Caco-2 (cell line): Measurements from ENCODE around the gene NCEH1. TPM values are rescaled to one million over a fixed set of nuclear protein-coding genes. Genes with fewer than 3 reads are reported as not detected.

Source experiments
- BruUV-seq: library from RNA; stranded (reverse); fragments of 400-500 nt; replicated peaks from 2 replicates; lab custom pipeline; 2021; lab: Mats Ljungman, UMichigan
- CTCF ChIA-PET: fragments of 300-600 bp; sonication (Branson Sonifier 250); formaldehyde crosslinking; loops from one replicate; lab custom pipeline; 2022; ENCODE audit warnings: antibody characterized with exemption; lab: Charles Lee
- POLR2A ChIA-PET: fragments of 300-600 bp; sonication (Branson Sonifier 250); formaldehyde crosslinking; loops from one replicate; lab custom pipeline; 2022; ENCODE audit warnings: antibody characterized with exemption; lab: Charles Lee
- DNase-seq, 2 experiments: peaks; one replicate each; pipeline versions ENCODE4 v3.0.0 to v3.0.0-alpha.2; 2020 to 2022
- H3K27me3 ChIP-seq: replicated peaks from 2 replicates; pipeline ENCODE4 v1.6.0; 2011; ENCODE audit warnings: low read length; ENCODE audit not compliant: control insufficient read depth, insufficient read depth
- H3K36me3 ChIP-seq: 2 replicates; pipeline ENCODE4 v1.5.1; 2011; ENCODE audit warnings: low read length; ENCODE audit not compliant: control insufficient read depth, insufficient read depth
- H3K4me1 ChIP-seq: fragments of 250-450 bp; sonication (Bioruptor Pico); 2 replicates; pipeline ENCODE4 v1.5.1; 2020; ENCODE audit warnings: mild to moderate bottlenecking
- H3K4me3 ChIP-seq: 2 replicates; pipeline ENCODE4 v1.5.1; 2011; ENCODE audit warnings: low read depth, mild to moderate bottlenecking, control low read depth, low read length
- H3K9me3 ChIP-seq: fragments of 250-450 bp; sonication (Bioruptor Pico); 2 replicates; pipeline ENCODE4 v1.5.1; 2020; ENCODE audit warnings: mild to moderate bottlenecking, moderate library complexity
- H3K27ac Mint-ChIP-seq: one replicate; pipeline ENCODE4 v1.8.0; 2022; ENCODE audit warnings: mixed read lengths; ENCODE audit not compliant: unreplicated experiment
- H3K27me3 Mint-ChIP-seq: one replicate; pipeline ENCODE4 v1.8.0; 2022; ENCODE audit warnings: mixed read lengths; ENCODE audit not compliant: insufficient read depth, unreplicated experiment
- H3K36me3 Mint-ChIP-seq: one replicate; pipeline ENCODE4 v1.8.0; 2022; ENCODE audit warnings: mild to moderate bottlenecking, mixed read lengths; ENCODE audit not compliant: insufficient read depth, unreplicated experiment
- H3K4me1 Mint-ChIP-seq: one replicate; pipeline ENCODE4 v1.8.0; 2022; ENCODE audit warnings: low read depth, mixed read lengths; ENCODE audit not compliant: unreplicated experiment
- H3K4me3 Mint-ChIP-seq: one replicate; pipeline ENCODE4 v1.8.0; 2022; ENCODE audit warnings: mild to moderate bottlenecking, moderate library complexity, mixed read lengths; ENCODE audit not compliant: unreplicated experiment
- H3K9me3 Mint-ChIP-seq: one replicate; pipeline ENCODE4 v1.8.0; 2022; ENCODE audit warnings: mixed read lengths; ENCODE audit not compliant: unreplicated experiment
- intact Hi-C: fragments of 100-400 bp; cut with micrococcal nuclease; formaldehyde crosslinking; loops from one replicate; pipeline ENCODE4 v1.10.0; 2022; ENCODE audit not compliant: unreplicated experiment
- total RNA-seq: library from RNA; stranded (reverse); gene quantifications from 2 replicates; pipeline ENCODE4 v1.2.3, GENCODE V29; 2022
- TF ChIP-seq, protein P1 (sequence below), 2 experiments: fragments of 200-600 bp in 1 of 2; IDR thresholded peaks; 1 replicate in 1 of 2; 2 replicates in 1 of 2; pipeline versions ENCODE4 v1.5.1 to v1.8.0; 2011 to 2022; ENCODE audit warnings: antibody characterized with exemption in 1 of 2, control low read depth in 1 of 2, inconsistent platforms in 1 of 2, low read depth in 1 of 2, low read length in 1 of 2, mild to moderate bottlenecking in 1 of 2, moderate library complexity in 1 of 2; ENCODE audit not compliant: insufficient read depth in 1 of 2, severe bottlenecking in 1 of 2, unreplicated experiment in 1 of 2

Gene NCEH1
- total RNA-seq, 1 experiment from 2014 or later = 10.1 TPM

DNA sequence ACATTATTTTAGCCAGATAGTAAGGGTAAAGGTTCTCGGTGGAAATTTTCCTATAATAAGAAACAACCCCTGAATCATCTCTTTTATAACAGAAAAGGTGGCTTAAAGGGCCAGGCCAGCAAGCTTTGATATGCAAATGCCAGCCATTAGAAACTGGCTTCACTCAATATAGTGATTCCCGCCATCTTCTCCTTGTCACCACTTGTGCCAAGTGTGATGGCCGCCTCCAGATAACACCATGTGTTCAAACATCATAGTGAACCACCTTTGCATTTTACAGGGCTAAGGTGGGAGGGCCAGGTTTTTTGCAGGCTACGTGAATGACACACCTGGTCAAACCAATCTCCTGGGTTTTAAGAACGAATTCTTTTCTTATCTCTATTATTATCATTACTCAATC, 31.3 kb downstream of the NCEH1 start:
- Mint-ChIP-seq H3K4me3 (no peak overlapping the region), H3K9me3 (peaks cover 5% of the 10 kb centered on the region), H3K4me1 (no peaks in the 10 kb centered on the region), H3K27ac (no peak overlapping the region), H3K36me3 (no peaks in the 10 kb centered on the region), H3K27me3 (no peaks in the 10 kb centered on the region)
- H3K4me1 ChIP-seq = peaks cover 8% of the 10 kb centered on the region; the same call in 1 of the 2 replicates
- intact Hi-C loops = no loop called here
- no peak overlapping the region for H3K4me3 ChIP-seq
- TF ChIP-seq, protein P1, sequence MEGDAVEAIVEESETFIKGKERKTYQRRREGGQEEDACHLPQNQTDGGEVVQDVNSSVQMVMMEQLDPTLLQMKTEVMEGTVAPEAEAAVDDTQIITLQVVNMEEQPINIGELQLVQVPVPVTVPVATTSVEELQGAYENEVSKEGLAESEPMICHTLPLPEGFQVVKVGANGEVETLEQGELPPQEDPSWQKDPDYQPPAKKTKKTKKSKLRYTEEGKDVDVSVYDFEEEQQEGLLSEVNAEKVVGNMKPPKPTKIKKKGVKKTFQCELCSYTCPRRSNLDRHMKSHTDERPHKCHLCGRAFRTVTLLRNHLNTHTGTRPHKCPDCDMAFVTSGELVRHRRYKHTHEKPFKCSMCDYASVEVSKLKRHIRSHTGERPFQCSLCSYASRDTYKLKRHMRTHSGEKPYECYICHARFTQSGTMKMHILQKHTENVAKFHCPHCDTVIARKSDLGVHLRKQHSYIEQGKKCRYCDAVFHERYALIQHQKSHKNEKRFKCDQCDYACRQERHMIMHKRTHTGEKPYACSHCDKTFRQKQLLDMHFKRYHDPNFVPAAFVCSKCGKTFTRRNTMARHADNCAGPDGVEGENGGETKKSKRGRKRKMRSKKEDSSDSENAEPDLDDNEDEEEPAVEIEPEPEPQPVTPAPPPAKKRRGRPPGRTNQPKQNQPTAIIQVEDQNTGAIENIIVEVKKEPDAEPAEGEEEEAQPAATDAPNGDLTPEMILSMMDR (IDR thresholded peaks at IDR 0.05; ENCODE audit: insufficient read depth in 1 of 2, low read depth in 1 of 2, low read length in 1 of 2, severe bottlenecking in 1 of 2, unreplicated experiment in 1 of 2) = no peak
- ChIA-PET CTCF (no interaction called here), POLR2A (no interaction called here)
- no peaks in the 10 kb centered on the region for H3K9me3 ChIP-seq
- no peak for DNase-seq
- BruUV-seq = no TSS peak
- no peaks in the 10 kb centered on the region for H3K27me3 ChIP-seq
- no peaks in the 10 kb centered on the region for H3K36me3 ChIP-seq

DNA sequence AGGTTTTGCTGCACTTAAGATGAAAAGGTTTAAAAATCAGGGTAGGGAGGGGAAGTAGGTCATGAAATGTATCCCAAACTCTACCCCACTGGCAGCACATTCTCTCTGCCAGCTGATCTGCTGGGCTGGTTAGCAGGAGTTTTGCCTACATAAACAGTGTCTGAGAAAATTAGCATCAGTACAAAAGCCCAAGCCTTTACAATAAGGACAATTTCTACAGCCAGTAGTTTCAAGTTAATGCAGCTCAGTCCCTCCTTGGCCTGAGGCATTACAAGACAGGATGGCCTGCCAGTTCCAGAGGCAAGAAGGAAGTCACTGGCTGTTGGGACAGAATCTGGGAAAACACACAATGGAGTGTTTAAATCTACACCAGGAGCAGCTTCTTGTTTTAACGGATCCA, 32.8 kb downstream of the NCEH1 start:
- ChIA-PET CTCF (no interaction called here), POLR2A (no interaction called here)
- no peak overlapping the region for H3K4me3 ChIP-seq
- no peak overlapping the region for H3K27ac Mint-ChIP-seq
- TF ChIP-seq, protein P1 (IDR thresholded peaks at IDR 0.05; ENCODE audit: insufficient read depth in 1 of 2, low read depth in 1 of 2, low read length in 1 of 2, severe bottlenecking in 1 of 2, unreplicated experiment in 1 of 2) = no peak
- H3K27me3 ChIP-seq = no peaks in the 10 kb centered on the region
- intact Hi-C loops = no loop called here
- H3K4me3 Mint-ChIP-seq = no peak overlapping the region
- no peaks in the 10 kb centered on the region for H3K36me3 Mint-ChIP-seq
- DNase-seq = no peak
- H3K9me3 Mint-ChIP-seq = peaks cover 5% of the 10 kb centered on the region
- H3K36me3 ChIP-seq = no peaks in the 10 kb centered on the region
- peaks cover 8% of the 10 kb centered on the region; the same call in 1 of the 2 replicates for H3K4me1 ChIP-seq
- no peaks in the 10 kb centered on the region for H3K9me3 ChIP-seq
- BruUV-seq = no TSS peak
- H3K4me1 Mint-ChIP-seq = no peaks in the 10 kb centered on the region
- no peaks in the 10 kb centered on the region for H3K27me3 Mint-ChIP-seq

DNA sequence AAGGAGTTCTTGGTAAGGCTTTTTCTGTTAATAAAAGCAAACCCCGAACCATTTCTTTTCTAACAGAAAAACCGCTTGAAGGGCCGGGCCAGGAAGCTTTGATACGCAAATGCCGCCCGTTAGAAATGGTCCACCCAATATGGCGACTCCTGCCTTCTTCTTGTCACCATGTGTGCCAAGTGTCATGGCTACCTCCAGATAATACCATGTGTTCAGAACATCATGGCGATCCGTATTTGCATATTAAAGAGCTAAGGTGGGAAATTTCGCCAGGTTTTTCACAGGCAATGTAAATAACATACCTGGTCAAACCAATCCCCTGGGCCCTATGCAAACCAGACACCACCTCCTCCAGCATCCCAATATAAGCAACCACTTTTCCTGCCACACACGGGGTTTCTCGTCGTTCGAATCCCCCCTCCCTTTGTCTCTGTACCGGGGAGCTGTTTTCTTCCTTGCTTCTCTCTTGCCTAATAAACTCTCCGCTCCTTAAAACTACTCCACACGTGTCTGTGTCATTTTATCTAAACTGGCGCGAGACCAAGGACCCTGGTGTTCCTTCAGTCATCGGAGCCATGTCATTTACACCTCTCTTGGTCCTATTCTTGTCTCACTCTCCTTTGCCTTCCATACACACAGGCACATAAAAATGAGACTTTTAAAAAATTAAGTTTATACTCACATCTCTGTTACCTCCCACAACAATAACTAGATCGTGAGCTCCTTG, 34.5 kb downstream of the NCEH1 start:
- ChIA-PET CTCF (interaction anchor here (0.7 kb wide), 1 partner anchor 35 kb away, joined by 3 read pairs; no protein-coding TSS in a partner anchor), POLR2A (no interaction called here)
- Mint-ChIP-seq H3K27ac (no peak overlapping the region), H3K4me1 (no peaks in the 10 kb centered on the region), H3K36me3 (no peaks in the 10 kb centered on the region), H3K27me3 (no peaks in the 10 kb centered on the region), H3K9me3 (peaks cover 5% of the 10 kb centered on the region), H3K4me3 (no peak overlapping the region)
- no peak for DNase-seq
- intact Hi-C loops = no loop called here
- Histone ChIP-seq H3K36me3 (no peaks in the 10 kb centered on the region), H3K4me1 (peaks cover 5% of the 10 kb centered on the region; the same call in 1 of the 2 replicates), H3K9me3 (no peaks in the 10 kb centered on the region), H3K4me3 (no peak overlapping the region), H3K27me3 (no peaks in the 10 kb centered on the region)
- BruUV-seq = no TSS peak
- TF ChIP-seq, protein P1 (IDR thresholded peaks at IDR 0.05; ENCODE audit: insufficient read depth in 1 of 2, low read depth in 1 of 2, low read length in 1 of 2, severe bottlenecking in 1 of 2, unreplicated experiment in 1 of 2) = no peak
